ENCODE measurements around the gene SPATA31C1.

DNA sequence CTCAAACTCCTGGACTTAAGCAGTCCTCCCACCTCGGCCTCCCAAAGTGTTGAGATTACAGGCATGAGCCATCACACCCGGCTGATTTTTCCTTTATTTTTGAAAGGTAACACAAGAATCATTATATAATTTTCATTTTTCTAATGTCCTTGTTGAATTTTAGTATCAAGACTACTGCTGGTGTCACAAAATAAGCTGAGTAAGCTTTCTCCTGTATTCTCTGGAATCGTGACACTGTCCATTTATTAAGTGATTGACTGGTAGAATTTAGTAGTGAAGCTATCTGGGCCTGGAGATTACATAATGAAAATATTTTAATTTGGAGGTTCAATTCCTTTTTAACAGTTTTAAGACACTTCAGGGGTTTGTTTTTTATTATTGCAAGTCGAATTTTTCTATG is 47.1 kb downstream of the SPATA31C1 start:
- TF ChIP-seq, protein P1, sequence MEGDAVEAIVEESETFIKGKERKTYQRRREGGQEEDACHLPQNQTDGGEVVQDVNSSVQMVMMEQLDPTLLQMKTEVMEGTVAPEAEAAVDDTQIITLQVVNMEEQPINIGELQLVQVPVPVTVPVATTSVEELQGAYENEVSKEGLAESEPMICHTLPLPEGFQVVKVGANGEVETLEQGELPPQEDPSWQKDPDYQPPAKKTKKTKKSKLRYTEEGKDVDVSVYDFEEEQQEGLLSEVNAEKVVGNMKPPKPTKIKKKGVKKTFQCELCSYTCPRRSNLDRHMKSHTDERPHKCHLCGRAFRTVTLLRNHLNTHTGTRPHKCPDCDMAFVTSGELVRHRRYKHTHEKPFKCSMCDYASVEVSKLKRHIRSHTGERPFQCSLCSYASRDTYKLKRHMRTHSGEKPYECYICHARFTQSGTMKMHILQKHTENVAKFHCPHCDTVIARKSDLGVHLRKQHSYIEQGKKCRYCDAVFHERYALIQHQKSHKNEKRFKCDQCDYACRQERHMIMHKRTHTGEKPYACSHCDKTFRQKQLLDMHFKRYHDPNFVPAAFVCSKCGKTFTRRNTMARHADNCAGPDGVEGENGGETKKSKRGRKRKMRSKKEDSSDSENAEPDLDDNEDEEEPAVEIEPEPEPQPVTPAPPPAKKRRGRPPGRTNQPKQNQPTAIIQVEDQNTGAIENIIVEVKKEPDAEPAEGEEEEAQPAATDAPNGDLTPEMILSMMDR (conservative IDR thresholded peaks at IDR 0.05; ENCODE audit: low read length), result no peak
- TF ChIP-seq EZH2phosphoT487 (IDR thresholded peaks at IDR 0.05; ENCODE audit: borderline replicate concordance, low read depth, low read length), result no peak
